Measurements from ENCODE around the gene IL16.

Gene IL16

DNA sequence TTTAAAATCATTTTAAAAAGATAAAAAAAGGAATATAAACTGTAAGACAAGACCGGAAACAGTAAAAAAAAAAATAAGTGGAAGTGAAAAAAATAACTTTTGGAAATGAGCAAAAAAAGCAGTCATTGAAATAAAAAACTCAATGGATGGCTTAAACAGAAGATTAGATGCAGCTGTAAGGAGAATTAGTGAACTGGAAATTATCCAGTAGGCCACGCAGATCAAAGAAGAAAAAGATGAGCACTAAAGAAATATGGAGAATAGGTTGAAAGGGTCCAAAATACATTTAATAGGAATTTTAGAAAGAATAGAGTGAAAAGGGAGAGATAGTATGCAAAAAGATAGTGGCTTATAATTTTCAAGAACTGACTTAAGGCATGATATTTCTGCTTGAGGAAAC is 80.3 kb downstream of the IL16 start:
- no peak for DNase-seq (ENCODE audit: low spot score)

DNA sequence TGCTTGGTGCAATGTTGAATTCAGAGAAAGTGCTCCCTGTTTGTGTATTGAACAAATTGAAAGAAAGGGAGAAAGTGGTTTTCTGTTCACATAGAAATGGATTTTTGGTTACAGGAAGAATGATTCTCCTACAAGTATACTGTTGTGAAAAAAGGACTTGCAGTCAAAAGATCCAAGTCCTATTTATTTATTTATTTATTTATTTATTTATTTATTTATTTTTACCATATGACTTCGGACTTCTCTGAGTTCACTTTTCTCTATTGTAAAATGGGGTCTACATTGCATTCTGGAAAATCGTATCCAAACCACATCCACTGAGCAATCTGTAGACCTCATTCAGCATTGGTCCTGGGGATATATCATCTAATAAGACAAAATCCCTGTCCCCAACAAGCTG is 81.2 kb downstream of the IL16 start:
- DNase-seq (ENCODE audit: low spot score): no peak

DNA sequence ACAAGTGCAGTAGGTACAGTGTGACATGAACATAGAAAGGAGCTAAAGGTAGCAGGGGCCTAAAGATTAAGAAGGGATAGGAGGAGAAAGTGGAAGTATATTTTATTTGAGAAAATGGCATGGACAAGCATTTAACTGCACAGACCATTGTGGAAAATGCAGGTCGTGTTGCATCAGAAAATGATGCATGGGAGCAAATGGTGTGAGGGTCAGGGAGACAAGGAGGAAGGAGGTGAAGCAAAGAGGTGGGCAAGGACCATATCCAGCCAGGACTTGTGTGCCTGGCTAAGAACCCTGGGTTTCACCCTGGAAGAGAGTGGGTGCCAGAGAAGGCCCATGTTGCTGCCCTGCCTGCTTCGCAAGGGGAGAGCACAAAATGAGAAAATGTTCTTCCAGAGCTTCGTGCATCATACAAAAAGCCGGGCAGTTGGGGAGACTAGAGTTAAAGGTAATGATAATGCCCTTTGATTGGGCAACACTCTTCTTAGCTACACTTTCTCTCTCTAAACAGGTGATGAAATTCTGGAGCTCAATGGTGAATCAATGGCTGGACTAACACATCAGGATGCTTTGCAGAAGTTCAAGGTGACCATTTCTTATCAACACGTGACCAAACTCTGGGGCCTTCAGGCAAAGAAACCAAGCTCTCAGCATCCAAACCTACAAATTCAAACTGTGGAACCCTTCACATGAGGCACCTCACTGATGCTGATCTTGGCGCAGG is 81.8 kb downstream of the IL16 start:
- DNase-seq (ENCODE audit: low spot score): no peak

DNA sequence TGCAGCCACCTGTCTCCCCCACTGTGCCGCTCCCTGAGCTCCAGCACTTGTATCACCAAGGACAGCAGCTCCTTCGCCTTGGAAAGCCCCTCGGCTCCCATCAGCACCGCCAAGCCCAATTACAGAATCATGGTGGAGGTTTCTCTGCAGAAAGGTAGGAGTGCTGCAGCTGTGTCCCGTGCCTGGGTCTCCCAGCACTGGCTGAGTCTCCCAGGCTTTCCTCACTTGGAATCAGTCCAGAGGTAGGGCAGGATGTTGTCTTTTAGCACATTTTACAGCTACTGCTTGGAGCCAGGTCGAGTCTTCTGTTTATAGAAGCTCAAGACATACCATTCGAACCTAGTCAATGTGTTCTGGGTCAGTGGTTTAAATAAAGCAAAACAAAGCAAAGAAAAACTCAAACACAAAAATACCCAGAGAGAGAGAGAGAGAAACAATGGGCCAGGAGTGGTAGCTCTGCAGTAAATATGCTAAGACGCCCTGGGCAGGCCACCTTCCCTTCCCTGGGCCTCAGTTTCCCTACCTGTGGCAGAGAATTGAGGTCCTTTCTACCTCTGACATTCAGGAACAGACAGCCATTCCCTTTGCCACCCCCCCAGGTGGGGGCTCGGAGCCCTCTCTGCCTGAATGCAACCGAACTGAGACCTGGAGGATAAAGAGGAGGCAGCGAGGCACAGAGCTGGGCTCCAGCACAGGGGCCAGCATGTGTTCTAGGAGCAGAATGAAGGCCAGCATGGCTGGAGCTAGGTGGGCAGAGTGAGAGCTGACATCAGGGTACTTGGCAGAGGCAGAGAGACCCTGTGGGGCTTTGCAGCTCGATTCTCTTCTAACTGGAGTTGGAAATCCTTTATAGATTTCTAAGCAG is 83.2 kb downstream of the IL16 start:
- DNase-seq (ENCODE audit: low spot score): no peak

DNA sequence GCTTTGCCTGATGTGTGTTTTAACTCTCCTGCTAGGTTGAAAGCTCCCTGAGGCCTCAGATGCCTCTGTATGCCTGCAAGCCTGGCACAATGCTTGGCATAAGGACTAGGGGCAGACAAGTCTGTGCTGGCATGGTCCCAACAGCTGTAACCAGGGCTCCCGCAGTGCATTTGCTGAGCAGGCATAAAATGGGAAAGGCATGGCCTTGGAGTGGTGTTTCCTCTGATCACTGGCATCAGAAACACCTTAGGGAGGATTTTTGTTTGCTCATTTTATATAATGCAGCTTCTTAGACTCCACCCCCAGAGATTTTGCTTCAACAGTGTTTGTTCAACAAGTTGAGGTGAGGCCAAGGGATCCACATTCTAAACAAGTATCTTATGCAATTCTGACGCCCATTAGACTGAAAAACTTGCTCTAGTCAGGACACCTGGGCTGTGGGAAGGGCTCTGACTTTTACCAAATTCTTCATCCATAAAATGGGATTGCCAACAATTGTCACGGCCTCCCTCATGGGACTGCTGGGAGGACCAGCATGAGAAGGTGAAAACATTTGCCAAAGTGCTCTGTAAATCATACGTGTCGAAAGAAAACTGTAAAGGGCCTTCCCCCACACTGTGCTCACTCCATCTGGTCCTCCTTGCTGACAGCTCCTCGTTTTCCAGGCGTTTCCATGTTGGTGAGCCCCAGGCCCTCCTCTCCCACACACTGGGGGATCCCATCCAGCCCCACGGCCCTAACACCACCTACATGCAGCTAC is 84.2 kb downstream of the IL16 start:
- DNase-seq (ENCODE audit: low spot score): no peak

DNA sequence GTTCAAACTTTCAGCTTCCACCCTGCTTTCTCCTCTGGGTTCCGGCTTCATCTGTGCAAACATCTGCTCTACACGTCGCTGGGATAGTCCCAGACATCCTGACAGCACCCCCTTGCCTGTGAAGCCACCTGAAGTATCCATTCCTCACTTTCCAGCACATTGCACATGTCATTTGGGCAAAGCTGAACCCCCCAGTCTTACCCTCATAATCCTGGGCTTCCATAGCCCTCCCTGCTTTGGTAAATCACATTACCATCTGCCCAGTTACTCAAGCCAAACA is 84.7 kb downstream of the IL16 start:
- no peak for DNase-seq (ENCODE audit: low spot score)

DNA sequence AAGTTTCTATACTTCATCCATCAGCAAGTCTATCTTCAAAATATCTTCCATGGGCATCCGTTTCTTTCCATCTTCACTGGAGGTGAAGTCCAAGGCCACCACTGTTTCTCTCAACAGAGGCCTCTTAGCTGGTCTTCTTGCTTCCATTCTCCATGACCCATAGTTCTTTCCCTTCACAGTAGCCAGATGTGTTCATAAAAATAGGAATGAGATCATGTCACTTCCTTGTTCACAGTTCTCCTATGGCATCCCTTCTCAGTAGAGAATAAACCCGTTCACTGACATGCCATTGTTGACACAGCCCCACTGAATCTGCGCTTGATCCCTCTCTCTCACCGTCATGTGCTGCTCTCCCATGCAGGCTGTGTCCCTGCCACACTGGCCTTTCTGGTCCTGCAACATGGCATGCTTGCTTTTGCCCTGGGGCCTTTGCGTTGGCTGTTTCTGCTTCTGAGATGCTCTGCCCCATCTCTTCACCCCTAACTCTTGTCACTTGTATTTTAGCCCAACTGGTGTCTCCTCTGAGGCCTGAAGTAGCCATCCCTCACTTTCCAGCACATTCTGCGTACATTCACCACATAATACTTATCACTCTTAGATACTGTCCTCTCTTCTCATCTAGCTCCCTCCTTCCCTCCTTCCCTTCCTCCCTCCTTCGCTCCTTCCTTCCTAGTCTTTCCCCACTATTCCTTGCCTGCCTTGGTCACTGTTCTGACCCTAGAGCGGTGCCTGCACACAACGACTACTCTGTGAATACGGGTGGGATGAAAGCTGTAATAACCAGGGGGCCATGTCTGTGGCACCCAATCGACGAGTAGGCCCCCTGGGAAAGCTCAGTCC is 85.3 kb downstream of the IL16 start:
- DNase-seq (ENCODE audit: low spot score): no peak

DNA sequence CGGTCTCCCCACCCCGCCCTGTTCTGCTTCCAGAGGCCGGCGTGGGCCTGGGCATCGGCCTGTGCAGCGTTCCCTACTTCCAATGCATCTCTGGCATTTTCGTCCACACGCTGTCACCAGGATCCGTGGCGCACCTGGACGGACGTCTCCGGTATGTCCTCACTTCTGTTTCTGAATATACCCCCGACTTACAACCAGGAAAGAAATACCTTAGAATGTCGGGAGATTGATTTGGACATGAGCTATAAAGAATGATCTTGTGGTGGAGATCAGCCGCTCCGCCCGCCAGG is 85.9 kb downstream of the IL16 start:
- no peak for DNase-seq (ENCODE audit: low spot score)

DNA sequence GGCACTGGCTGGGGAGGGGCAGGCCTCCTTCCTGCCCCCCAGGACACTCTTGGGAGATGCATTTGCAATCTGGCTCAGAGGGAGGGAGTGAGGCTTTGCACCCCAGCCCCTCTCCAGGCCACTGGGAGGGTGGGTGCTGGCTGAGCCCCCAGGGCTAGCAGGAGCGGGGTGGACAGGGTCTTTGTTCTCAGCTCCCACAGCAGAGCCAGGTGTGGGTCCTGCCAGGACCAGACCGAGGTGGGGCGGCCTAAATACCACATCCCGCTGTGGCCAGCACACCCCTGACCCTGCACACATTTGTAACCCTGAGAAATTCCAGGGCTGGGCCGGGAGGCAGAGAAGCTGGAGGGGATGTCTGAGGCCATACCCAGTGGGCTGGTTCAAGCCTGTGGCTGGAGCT is 86.2 kb downstream of the IL16 start:
- no peak for DNase-seq (ENCODE audit: low spot score)

DNA sequence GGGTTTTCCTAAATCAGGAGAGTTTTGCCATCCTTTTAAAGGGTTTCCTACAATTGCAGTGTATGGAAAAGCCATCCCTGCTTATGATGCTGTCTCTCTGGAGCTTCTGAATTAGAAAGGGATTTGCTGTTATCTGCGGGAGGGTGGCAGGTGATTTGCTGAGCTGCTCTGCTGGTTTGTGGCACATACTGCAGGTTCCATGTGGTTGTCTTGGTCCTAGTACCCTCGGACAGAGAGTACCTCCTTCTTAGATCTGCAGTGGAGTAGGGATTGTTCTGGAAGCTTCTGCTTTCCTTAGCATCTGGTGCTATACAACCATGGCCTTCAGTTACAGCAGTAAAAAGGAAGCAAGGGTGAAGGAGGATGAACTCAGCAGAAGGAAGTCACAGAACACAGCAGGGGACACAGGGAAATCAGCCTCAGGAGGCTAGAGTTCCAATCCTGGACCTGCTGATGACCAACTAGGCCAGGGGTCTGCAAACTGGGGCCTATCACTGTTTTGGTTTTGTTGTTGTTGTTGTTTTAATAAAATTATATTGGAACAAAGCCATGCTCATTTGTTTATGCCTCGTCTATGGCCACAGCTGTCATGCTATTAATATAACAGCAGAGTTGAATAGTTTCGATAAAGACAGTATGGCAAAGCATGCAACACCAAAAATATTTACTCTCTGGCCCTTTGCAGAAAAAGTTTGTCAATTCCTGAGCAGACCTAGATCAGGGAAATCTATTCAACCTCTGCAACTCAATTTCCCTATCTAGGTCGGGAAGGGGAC is 87.8 kb downstream of the IL16 start:
- DNase-seq (ENCODE audit: low spot score): no peak

DNA sequence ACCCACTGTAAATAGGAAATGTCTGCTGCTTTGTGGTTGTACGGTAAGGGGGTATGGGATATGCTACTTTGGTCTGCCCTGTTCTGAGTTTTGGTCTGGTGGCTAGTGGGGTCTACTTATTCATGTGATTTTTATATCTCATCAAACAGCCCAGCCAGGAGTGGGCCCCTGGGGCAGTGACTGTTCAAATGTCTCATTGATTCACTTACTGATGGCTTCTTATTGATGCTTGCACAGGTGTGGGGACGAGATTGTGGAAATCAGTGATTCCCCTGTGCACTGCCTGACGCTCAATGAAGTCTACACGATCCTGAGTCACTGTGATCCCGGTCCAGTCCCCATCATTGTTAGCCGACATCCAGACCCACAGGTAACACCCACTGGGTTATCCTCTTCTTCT is 88.8 kb downstream of the IL16 start:
- DNase-seq (ENCODE audit: low spot score): no peak

DNA sequence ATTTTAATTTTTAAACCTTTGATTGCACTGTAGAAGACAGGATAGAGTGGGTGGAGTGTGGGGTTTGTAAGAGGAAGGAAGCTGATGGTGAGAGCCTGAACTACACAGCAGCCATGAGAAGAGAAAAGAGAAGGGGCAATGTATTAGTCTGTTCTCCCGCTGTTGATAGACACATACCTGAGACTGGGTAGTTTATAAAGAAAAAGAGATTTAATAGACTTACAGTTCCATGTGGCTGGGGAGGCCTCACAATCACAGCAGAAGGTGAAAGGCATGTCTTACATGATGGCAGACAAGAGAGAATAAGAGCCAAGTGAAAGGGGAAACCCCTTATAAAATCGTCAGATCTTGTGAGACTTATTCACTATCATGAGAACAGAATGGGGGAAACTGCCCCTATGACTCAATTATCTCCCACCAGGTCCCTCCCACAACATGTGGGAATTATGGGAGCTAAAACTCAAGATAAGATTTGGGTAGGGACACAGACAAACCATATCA is 90.0 kb downstream of the IL16 start:
- DNase-seq (ENCODE audit: low spot score): no peak

DNA sequence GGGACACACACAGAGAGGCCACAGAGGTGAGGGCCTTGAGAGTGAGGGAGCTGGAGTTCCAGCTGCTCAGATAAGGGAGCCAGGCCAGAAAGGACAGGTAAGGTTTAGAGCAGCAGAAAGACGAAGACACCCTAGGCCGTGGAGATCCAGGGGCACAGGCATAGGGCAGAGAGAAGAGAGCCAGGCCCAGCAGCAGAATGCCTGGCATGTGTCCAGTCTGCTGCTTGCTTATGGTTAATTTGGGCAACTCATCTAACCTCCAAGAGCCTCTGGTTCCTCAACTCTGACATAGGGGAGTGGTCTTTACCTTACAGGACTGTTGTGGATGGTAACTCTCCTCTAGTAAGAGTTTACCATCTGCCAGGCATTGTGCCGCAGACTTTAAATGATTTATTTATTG is 91.4 kb downstream of the IL16 start:
- DNase-seq (ENCODE audit: low spot score): no peak

DNA sequence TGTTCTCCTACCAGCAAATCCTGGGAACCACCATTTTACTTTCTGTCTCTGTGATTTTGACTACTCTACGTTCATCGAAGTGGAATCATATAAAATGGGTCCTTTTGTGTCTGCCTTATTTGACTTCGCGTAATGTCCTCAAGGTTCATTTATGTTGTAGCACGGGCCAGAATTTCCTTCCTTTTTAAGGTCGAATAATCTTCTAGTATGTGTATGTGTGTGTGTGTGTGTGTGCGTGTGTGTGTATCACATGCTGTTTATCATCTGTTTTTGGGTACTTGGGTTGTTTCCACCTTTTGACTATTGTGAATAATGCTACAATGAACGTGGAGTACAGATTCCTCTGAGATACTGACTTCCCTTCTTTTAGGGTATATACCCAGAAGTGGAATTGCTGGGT is 91.9 kb downstream of the IL16 start:
- DNase-seq (ENCODE audit: low spot score): no peak

DNA sequence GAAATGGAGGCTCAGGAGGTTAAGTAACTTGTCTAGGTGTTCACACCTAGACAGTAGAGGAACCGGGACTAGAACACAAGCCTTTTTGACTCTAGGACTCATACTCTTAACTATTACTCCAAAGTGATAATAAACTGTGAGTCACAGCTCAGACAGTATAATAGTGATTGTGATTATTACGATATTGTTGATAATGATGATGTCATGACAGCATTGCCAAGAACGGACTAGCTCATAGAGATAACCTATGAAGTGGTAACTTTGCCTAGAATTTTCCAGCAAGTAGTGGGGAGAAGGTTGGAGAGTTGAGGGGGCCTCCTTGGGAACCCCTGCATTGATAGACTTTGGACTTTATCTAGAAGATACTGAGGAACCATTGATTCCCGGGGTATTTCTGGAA is 93.2 kb downstream of the IL16 start:
- no peak for DNase-seq (ENCODE audit: low spot score)

DNA sequence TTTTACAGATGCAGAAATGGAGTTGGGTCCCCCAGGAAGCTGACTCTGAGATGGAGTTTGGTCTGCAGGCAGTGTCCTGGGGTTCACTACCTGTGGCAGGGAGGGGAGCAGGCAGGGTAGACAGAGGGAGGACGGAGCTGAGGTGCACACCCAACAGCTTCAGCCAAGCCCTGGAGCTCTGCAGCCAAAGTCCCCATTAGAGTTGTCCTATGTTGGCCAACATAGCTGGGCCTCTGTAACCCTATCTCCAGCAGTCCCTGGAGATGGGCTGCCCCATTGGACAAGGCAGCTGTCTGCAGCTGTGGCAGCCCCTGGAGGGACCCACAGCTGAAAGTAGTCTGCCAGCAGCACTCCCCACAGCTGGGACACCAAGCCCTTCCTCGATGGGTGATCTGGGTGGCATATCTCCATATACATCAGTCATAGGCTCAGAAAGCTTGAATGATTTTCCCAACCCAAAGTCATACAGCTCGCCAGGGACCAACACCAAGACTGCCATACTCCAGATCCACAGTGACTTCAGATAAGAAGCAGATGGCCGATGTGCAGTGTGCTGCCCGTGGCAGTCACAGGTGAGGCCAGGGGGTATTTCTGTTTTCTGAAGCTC is 95.3 kb downstream of the IL16 start:
- no peak for DNase-seq (ENCODE audit: low spot score)

DNA sequence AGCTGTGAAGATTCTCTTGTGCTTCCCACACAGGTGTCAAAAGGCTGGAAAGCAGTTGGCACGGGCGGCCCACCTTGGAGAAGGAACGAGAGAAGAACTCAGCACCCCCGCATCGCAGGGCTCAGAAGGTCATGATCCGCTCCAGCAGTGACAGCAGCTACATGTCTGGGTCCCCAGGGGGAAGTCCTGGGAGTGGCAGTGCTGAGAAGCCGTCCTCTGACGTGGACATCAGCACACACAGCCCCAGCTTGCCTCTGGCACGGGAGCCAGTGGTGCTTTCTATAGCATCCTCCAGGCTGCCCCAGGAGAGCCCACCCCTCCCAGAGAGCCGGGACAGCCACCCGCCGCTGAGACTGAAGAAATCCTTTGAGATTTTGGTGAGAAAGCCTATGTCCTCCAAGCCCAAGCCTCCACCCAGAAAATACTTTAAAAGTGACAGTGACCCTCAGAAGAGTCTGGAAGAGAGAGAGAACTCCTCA is 95.9 kb downstream of the IL16 start:
- no peak for DNase-seq (ENCODE audit: low spot score)

DNA sequence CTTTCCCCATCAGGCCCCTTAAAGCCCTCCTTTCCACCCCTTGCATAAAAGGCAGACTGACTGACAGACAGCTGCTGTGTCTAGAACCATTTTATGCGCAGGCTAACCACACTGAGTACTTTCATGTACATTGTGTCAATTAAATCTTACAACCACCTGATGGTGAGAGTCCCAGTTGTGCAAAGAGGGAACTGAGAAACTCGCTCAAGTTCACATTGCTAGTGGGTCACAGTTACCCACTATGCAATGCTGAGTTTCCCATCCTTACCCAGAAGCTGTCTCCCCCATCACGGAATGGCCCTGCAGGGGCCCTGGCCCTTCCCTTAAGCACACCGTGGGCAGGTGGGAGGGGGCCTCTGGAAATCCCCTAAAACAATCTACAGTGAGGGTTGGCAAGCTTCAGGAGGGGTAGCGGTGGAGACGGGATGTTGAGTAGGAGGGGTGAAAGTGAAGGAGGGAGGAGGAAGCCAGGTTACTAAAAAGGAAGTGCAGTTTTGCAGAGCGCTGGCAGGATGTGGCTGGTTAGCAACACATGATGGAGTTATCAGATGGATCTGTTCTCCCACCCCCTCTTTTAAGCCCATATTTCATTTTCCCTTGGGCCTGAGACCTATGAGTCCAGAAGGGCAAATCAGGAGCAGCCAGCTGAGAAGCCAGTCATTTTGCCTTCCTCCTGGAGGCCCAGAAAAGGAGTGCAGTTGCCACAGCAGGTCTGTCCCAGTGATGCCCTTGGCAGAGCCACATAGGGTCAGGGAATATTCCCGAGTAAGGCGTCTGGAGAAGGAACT is 97.2 kb downstream of the IL16 start:
- no peak for DNase-seq (ENCODE audit: low spot score)

DNA sequence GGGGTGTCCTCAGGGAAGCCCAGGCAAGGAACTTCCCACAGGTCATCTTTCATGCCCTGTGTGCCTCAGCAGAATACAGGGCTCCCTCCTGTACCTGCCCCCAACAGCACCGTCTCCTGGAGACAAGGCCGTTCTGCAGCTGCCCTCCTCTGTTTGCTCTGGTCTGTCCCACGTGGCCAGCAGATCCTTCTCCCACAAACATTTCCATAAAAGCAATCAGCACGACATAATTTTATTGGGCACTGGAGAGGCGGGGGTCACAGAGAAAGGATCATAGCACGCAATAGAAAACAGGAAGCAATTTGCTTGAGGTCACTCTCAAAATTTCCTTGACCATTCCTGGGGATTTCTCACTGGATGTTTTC is 97.8 kb downstream of the IL16 start:
- DNase-seq (ENCODE audit: low spot score): no peak

DNA sequence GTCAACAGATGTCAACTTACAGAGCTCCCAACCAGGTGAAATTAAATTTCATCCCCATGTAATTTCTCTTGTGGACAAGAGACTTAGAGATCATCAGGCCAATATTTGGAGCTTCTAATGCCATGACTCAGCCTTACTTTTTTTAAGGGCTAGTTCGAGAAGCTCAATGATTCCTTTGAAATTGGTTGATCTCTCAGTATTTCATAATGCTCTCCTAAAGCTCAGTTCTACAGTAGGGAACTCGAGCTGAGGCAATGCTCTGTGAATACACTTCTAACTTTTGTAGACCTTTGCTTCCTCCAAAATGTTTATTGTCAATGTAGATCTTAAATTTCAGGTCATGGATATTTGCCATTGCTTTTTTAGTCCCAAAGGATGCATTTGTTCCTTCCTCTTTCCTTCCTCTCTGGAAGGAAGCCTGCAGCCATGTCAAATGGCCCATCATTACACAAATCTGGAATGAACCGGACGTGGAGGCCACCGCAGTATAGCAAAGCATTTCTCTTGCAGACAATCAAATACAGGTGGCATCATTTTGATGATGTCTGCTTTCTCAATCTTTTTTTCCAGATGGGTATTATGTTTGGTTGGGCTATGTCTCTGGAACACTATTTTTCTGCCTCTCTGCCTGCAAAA is 98.9 kb downstream of the IL16 start:
- no peak for DNase-seq (ENCODE audit: low spot score)
